Activated naive CD8-positive, alpha-beta T cell treated with anti-CD3 and anti-CD28 coated beads for 36 hours (primary cell): ENCODE data around the gene RNF41. TPM values are rescaled to one million over a fixed set of nuclear protein-coding genes. Genes with fewer than 3 reads are reported as not detected.

Experiments
- DNase-seq: peaks from one replicate; pipeline ENCODE4 v3.0.0; 2021
- H3K27ac Mint-ChIP-seq: one replicate; pipeline ENCODE4 v1.8.0; 2022; ENCODE audit warnings: mild to moderate bottlenecking, moderate library complexity, mixed read lengths
- H3K27me3 Mint-ChIP-seq: one replicate; pipeline ENCODE4 v1.8.0; 2022; ENCODE audit warnings: mild to moderate bottlenecking, mixed read lengths
- H3K36me3 Mint-ChIP-seq: one replicate; pipeline ENCODE4 v1.8.0; 2021; ENCODE audit warnings: mild to moderate bottlenecking, mixed read lengths
- H3K4me1 Mint-ChIP-seq: one replicate; pipeline ENCODE4 v1.8.0; 2021; ENCODE audit warnings: mixed read lengths
- H3K4me3 Mint-ChIP-seq: one replicate; pipeline ENCODE4 v1.8.0; 2022; ENCODE audit warnings: mild to moderate bottlenecking, moderate library complexity, mixed read lengths
- H3K9me3 Mint-ChIP-seq: one replicate; pipeline ENCODE4 v1.8.0; 2022; ENCODE audit warnings: mixed read lengths
- total RNA-seq, 2 experiments: library from RNA; stranded (reverse); gene quantifications; one replicate each; pipeline ENCODE4 v1.2.3, GENCODE V29; 2021

Gene RNF41
- total RNA-seq, 2 experiments from 2014 or later = 26.4 to 31.2 TPM

- no peaks in the 10 kb centered on the region for H3K9me3 Mint-ChIP-seq
- peak overlapping the region; percentile 26 for H3K27ac Mint-ChIP-seq
- H3K36me3 Mint-ChIP-seq = peaks cover 14% of the 10 kb centered on the region
- no peak for DNase-seq
- peaks cover 17% of the 10 kb centered on the region for H3K4me1 Mint-ChIP-seq
- no peaks in the 10 kb centered on the region for H3K27me3 Mint-ChIP-seq
- peak overlapping the region; percentile 88 for H3K4me3 Mint-ChIP-seq
Measured at GRCh38 chr12:56256326-56256960, 34.7 kb upstream of the RNF41 start.

GRCh38 chr12:56255671-56256070 is 33.9 kb upstream of the RNF41 start:
- Mint-ChIP-seq H3K4me1 (peaks cover 17% of the 10 kb centered on the region), H3K9me3 (no peaks in the 10 kb centered on the region), H3K4me3 (no peak overlapping the region), H3K27me3 (no peaks in the 10 kb centered on the region), H3K36me3 (peaks cover 14% of the 10 kb centered on the region), H3K27ac (no peak overlapping the region)
- no peak for DNase-seq

GRCh38 chr12:56253091-56253490 is 31.4 kb upstream of the RNF41 start:
- no peak for DNase-seq
- H3K27me3 Mint-ChIP-seq = no peaks in the 10 kb centered on the region
- H3K9me3 Mint-ChIP-seq = no peaks in the 10 kb centered on the region
- H3K4me3 Mint-ChIP-seq = no peak overlapping the region
- H3K36me3 Mint-ChIP-seq = peaks cover 17% of the 10 kb centered on the region
- H3K4me1 Mint-ChIP-seq = peaks cover 11% of the 10 kb centered on the region
- no peak overlapping the region for H3K27ac Mint-ChIP-seq

- H3K9me3 Mint-ChIP-seq = no peaks in the 10 kb centered on the region
- no peaks in the 10 kb centered on the region for H3K27me3 Mint-ChIP-seq
- H3K4me3 Mint-ChIP-seq = no peak overlapping the region
- peaks cover 17% of the 10 kb centered on the region for H3K36me3 Mint-ChIP-seq
- H3K4me1 Mint-ChIP-seq = peaks cover 11% of the 10 kb centered on the region
- no peak for DNase-seq
- no peak overlapping the region for H3K27ac Mint-ChIP-seq
Measured at GRCh38 chr12:56252649-56253048, 30.9 kb upstream of the RNF41 start.

GRCh38 chr12:56248711-56249110 is 27.0 kb upstream of the RNF41 start:
- H3K4me3 Mint-ChIP-seq = no peak overlapping the region
- no peaks in the 10 kb centered on the region for H3K4me1 Mint-ChIP-seq
- H3K9me3 Mint-ChIP-seq = no peaks in the 10 kb centered on the region
- no peaks in the 10 kb centered on the region for H3K27me3 Mint-ChIP-seq
- H3K27ac Mint-ChIP-seq = no peak overlapping the region
- no peak for DNase-seq
- H3K36me3 Mint-ChIP-seq = peaks cover 14% of the 10 kb centered on the region

GRCh38 chr12:56247923-56248322 is 26.2 kb upstream of the RNF41 start:
- Mint-ChIP-seq H3K27ac (no peak overlapping the region), H3K4me3 (no peak overlapping the region), H3K27me3 (no peaks in the 10 kb centered on the region), H3K36me3 (peaks cover 11% of the 10 kb centered on the region), H3K9me3 (no peaks in the 10 kb centered on the region), H3K4me1 (no peaks in the 10 kb centered on the region)
- DNase-seq = no peak

- H3K9me3 Mint-ChIP-seq = no peaks in the 10 kb centered on the region
- H3K4me1 Mint-ChIP-seq = no peaks in the 10 kb centered on the region
- no peak overlapping the region for H3K4me3 Mint-ChIP-seq
- no peak overlapping the region for H3K27ac Mint-ChIP-seq
- H3K36me3 Mint-ChIP-seq = peaks cover 7% of the 10 kb centered on the region
- H3K27me3 Mint-ChIP-seq = no peaks in the 10 kb centered on the region
- DNase-seq = no peak
Measured at GRCh38 chr12:56244494-56244893, 22.8 kb upstream of the RNF41 start.

GRCh38 chr12:56243731-56244181 is 22.0 kb upstream of the RNF41 start:
- Mint-ChIP-seq H3K4me1 (no peaks in the 10 kb centered on the region), H3K36me3 (peaks cover 4% of the 10 kb centered on the region), H3K27me3 (no peaks in the 10 kb centered on the region), H3K9me3 (no peaks in the 10 kb centered on the region), H3K27ac (no peak overlapping the region), H3K4me3 (no peak overlapping the region)
- DNase-seq = no peak

GRCh38 chr12:56242986-56243385 is 21.3 kb upstream of the RNF41 start:
- Mint-ChIP-seq H3K27ac (no peak overlapping the region), H3K4me1 (no peaks in the 10 kb centered on the region), H3K36me3 (peaks cover 4% of the 10 kb centered on the region), H3K9me3 (no peaks in the 10 kb centered on the region), H3K4me3 (no peak overlapping the region), H3K27me3 (no peaks in the 10 kb centered on the region)
- no peak for DNase-seq

GRCh38 chr12:56241424-56242303 is 19.9 kb upstream of the RNF41 start:
- peaks cover 4% of the 10 kb centered on the region for H3K36me3 Mint-ChIP-seq
- no peaks in the 10 kb centered on the region for H3K27me3 Mint-ChIP-seq
- H3K4me3 Mint-ChIP-seq = no peak overlapping the region
- no peaks in the 10 kb centered on the region for H3K9me3 Mint-ChIP-seq
- H3K4me1 Mint-ChIP-seq = no peaks in the 10 kb centered on the region
- no peak overlapping the region for H3K27ac Mint-ChIP-seq
- no peak for DNase-seq

GRCh38 chr12:56237552-56237951 is 15.8 kb upstream of the RNF41 start:
- DNase-seq = no peak
- H3K9me3 Mint-ChIP-seq = no peaks in the 10 kb centered on the region

GRCh38 chr12:56236985-56237384 is 15.3 kb upstream of the RNF41 start:
- Mint-ChIP-seq H3K27me3 (no peaks in the 10 kb centered on the region), H3K36me3 (peaks cover 1% of the 10 kb centered on the region), H3K9me3 (no peaks in the 10 kb centered on the region), H3K4me1 (no peaks in the 10 kb centered on the region), H3K4me3 (no peak overlapping the region), H3K27ac (no peak overlapping the region)
- DNase-seq = no peak

More at GRCh38 chr12:56237552-56237951, 15.8 kb upstream of the RNF41 start:
- Mint-ChIP-seq H3K4me1 (no peaks in the 10 kb centered on the region), H3K27ac (no peak overlapping the region), H3K4me3 (no peak overlapping the region), H3K27me3 (no peaks in the 10 kb centered on the region), H3K36me3 (peaks cover 1% of the 10 kb centered on the region)

GRCh38 chr12:56236091-56236490 is 14.4 kb upstream of the RNF41 start:
- no peaks in the 10 kb centered on the region for H3K36me3 Mint-ChIP-seq
- H3K4me3 Mint-ChIP-seq = no peak overlapping the region
- DNase-seq = no peak
- no peaks in the 10 kb centered on the region for H3K9me3 Mint-ChIP-seq
- no peaks in the 10 kb centered on the region for H3K27me3 Mint-ChIP-seq
- no peaks in the 10 kb centered on the region for H3K4me1 Mint-ChIP-seq
- H3K27ac Mint-ChIP-seq = no peak overlapping the region

GRCh38 chr12:56234746-56235436 is 13.2 kb upstream of the RNF41 start:
- H3K9me3 Mint-ChIP-seq = no peaks in the 10 kb centered on the region
- no peak overlapping the region for H3K4me3 Mint-ChIP-seq
- H3K27me3 Mint-ChIP-seq = no peaks in the 10 kb centered on the region
- H3K36me3 Mint-ChIP-seq = no peaks in the 10 kb centered on the region
- H3K4me1 Mint-ChIP-seq = no peaks in the 10 kb centered on the region
- H3K27ac Mint-ChIP-seq = no peak overlapping the region
- DNase-seq = no peak

GRCh38 chr12:56231184-56231582 is 9.5 kb upstream of the RNF41 start:
- H3K27ac Mint-ChIP-seq = no peak overlapping the region
- H3K4me3 Mint-ChIP-seq = no peak overlapping the region
- H3K27me3 Mint-ChIP-seq = no peaks in the 10 kb centered on the region
- no peaks in the 10 kb centered on the region for H3K9me3 Mint-ChIP-seq
- DNase-seq = no peak
- H3K4me1 Mint-ChIP-seq = no peaks in the 10 kb centered on the region
- peaks cover 4% of the 10 kb centered on the region for H3K36me3 Mint-ChIP-seq
